Activated naive CD8-positive, alpha-beta T cell (primary cell): Measurements from ENCODE around the gene CLCN4.

Source experiments
- H3K27ac Mint-ChIP-seq: one replicate; pipeline ENCODE4 v1.8.0; 2021; ENCODE audit warnings: mixed read lengths
- H3K27me3 Mint-ChIP-seq: one replicate; pipeline ENCODE4 v1.8.0; 2021; ENCODE audit warnings: mixed read lengths
- H3K36me3 Mint-ChIP-seq: one replicate; pipeline ENCODE4 v1.8.0; 2021; ENCODE audit warnings: mixed read lengths
- H3K4me1 Mint-ChIP-seq: one replicate; pipeline ENCODE4 v1.8.0; 2021; ENCODE audit warnings: low read depth, mixed read lengths
- H3K4me3 Mint-ChIP-seq: one replicate; pipeline ENCODE4 v1.8.0; 2021; ENCODE audit warnings: mild to moderate bottlenecking, mixed read lengths
- H3K9me3 Mint-ChIP-seq: one replicate; pipeline ENCODE4 v1.8.0; 2021; ENCODE audit warnings: low read depth, mixed read lengths

Gene CLCN4

DNA sequence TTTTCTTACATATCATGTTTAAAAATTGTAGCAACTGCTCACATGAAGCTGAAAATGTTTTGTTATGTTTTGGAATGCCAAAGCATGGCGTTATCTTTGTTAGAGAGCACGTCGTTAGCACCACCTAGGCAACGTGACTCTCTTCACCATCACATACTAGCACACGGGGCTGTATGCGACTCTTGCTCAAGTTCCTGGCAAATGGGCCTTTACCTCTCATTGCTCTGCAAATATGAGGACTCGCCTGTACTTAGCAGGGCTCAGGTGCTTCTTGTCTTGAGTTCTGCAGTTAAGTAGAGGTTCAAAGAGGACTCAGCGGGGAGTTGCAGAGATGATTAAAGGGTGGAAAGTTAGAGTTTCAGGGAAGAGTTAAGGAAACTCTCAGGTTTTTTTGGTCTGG, 59.4 kb downstream of the CLCN4 start:
- no peaks in the 10 kb centered on the region for H3K4me1 Mint-ChIP-seq
- no peaks in the 10 kb centered on the region for H3K36me3 Mint-ChIP-seq
- no peaks in the 10 kb centered on the region for H3K27me3 Mint-ChIP-seq
- no peaks in the 10 kb centered on the region for H3K9me3 Mint-ChIP-seq
- H3K27ac Mint-ChIP-seq = no peak overlapping the region
- H3K4me3 Mint-ChIP-seq = no peak overlapping the region

DNA sequence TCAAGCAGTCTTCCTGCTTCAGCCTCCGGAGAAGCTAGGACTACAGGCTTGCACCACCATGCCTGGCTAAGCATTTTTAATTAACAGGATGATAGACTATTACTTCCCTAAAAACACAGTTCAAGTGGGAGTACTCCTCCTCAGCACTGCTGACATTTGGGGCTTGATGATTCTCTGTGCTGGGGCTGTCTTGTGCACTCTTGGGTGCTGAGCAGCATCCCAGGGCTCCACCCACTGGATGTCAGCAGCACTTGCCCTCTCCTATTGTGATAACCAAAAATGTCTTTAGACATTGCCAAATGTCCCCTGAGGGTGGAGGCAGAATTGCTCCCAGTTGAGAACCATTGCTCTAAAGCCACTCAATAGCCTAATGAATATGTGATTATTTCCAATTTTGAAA, 60.4 kb downstream of the CLCN4 start:
- Mint-ChIP-seq H3K9me3 (no peaks in the 10 kb centered on the region), H3K36me3 (no peaks in the 10 kb centered on the region), H3K27me3 (no peaks in the 10 kb centered on the region), H3K4me3 (no peak overlapping the region), H3K27ac (no peak overlapping the region), H3K4me1 (no peaks in the 10 kb centered on the region)

DNA sequence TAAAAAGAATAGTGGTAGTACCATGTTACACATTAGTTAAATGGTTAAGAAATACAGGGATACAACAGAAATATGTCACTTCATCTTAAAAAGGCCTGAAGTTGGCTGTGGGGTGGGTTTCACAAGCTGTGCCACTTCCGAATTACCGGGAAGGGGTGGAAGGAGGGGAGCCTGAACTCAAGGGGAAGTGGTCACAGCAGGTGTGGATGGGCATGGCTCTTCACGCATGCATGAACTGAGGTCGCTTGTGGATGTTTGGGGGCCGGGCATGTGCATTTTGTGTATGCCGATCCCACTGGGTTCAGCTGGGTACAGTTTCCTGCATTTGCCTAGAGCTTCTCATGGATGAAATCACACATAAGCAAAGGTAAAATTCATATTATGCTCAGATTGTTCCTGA, 64.9 kb downstream of the CLCN4 start:
- no peaks in the 10 kb centered on the region for H3K9me3 Mint-ChIP-seq
- no peaks in the 10 kb centered on the region for H3K4me1 Mint-ChIP-seq
- no peak overlapping the region for H3K4me3 Mint-ChIP-seq
- no peaks in the 10 kb centered on the region for H3K36me3 Mint-ChIP-seq
- H3K27me3 Mint-ChIP-seq = no peaks in the 10 kb centered on the region
- H3K27ac Mint-ChIP-seq = no peak overlapping the region

DNA sequence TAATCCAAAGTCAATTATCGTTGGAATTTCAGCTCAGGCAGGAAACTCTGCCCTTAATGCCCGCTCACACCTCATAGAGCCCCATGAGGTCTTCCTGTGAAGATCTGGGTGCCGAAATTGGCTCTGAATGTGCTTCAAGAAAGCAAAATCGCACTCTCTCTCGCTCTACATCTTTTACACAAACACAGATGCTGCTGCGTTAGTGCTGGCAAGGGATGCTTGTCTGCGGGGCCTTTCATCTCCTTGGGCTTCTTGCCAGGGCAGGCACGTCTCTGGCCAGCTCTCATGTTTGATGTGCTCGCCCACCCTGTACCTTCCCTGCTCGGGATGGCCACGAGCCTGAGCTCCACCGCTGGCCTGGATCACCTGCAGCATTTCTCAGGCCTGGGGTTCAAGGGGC, 66.5 kb downstream of the CLCN4 start:
- Mint-ChIP-seq H3K4me3 (no peak overlapping the region), H3K27me3 (no peaks in the 10 kb centered on the region), H3K9me3 (no peaks in the 10 kb centered on the region), H3K36me3 (no peaks in the 10 kb centered on the region), H3K27ac (no peak overlapping the region), H3K4me1 (no peaks in the 10 kb centered on the region)

GRCh38 chrX:10223781-10224180, 67.0 kb downstream of the CLCN4 start:
- Mint-ChIP-seq H3K9me3 (no peaks in the 10 kb centered on the region), H3K36me3 (no peaks in the 10 kb centered on the region), H3K4me1 (no peaks in the 10 kb centered on the region), H3K27me3 (no peaks in the 10 kb centered on the region), H3K4me3 (no peak overlapping the region), H3K27ac (no peak overlapping the region)

- H3K4me1 Mint-ChIP-seq = no peaks in the 10 kb centered on the region
- H3K36me3 Mint-ChIP-seq = no peaks in the 10 kb centered on the region
- H3K27ac Mint-ChIP-seq = no peak overlapping the region
- H3K9me3 Mint-ChIP-seq = no peaks in the 10 kb centered on the region
- H3K4me3 Mint-ChIP-seq = no peak overlapping the region
- no peaks in the 10 kb centered on the region for H3K27me3 Mint-ChIP-seq
Measured at GRCh38 chrX:10230222-10230621, 73.4 kb downstream of the CLCN4 start.

- Mint-ChIP-seq H3K27me3 (no peaks in the 10 kb centered on the region), H3K9me3 (no peaks in the 10 kb centered on the region), H3K27ac (no peak overlapping the region), H3K4me1 (no peaks in the 10 kb centered on the region), H3K4me3 (no peak overlapping the region), H3K36me3 (no peaks in the 10 kb centered on the region)
Measured at GRCh38 chrX:10231461-10231860, 74.7 kb downstream of the CLCN4 start.

- Mint-ChIP-seq H3K36me3 (no peaks in the 10 kb centered on the region), H3K9me3 (no peaks in the 10 kb centered on the region), H3K27ac (no peak overlapping the region), H3K27me3 (no peaks in the 10 kb centered on the region), H3K4me3 (no peak overlapping the region), H3K4me1 (no peaks in the 10 kb centered on the region)
Measured at GRCh38 chrX:10233173-10233572, 76.4 kb downstream of the CLCN4 start.

DNA sequence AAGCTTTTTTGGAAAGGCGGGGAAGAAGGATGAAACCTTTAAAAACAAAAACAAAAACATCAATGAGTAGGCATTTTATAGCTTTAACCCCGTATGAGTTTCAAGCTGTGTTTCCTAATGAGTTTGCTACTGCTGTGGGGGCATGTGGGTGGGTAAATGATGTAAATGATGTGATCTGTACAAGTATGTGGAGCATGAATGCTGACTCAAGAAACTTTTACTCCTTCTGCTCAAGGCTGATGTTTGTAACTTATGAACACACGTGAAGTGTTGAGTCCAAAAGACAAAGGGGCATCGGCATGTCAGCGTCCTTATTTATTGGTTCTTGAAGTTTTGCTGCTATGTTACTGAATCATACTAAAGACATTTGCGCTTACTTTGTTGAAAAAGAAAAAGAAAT, 76.9 kb downstream of the CLCN4 start:
- H3K27me3 Mint-ChIP-seq = no peaks in the 10 kb centered on the region

DNA sequence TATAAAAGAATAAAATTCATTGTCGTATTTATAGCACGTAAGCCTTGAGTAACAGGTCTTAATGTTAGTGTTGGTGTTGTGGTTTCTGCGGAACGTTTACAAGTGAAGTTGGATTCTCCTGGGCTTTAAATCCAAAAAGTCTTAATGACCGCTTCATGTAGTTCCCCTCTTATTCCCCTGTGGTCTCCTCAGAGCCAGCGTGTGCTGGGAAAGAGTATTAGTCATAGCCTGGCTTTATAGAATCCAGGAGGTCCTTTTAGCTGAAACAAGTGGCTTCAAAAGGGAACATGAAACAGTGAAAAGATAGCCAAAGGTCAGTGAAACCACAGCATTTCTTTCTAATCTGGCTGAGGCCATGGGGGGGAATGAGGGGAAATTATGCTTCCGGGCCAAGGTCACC, 79.1 kb downstream of the CLCN4 start:
- Mint-ChIP-seq H3K36me3 (no peaks in the 10 kb centered on the region), H3K4me3 (no peak overlapping the region), H3K27ac (no peak overlapping the region), H3K9me3 (no peaks in the 10 kb centered on the region), H3K4me1 (no peaks in the 10 kb centered on the region), H3K27me3 (no peaks in the 10 kb centered on the region)

More for the DNA sequence above, 76.9 kb downstream of the CLCN4 start:
- Mint-ChIP-seq H3K4me1 (no peaks in the 10 kb centered on the region), H3K4me3 (no peak overlapping the region), H3K9me3 (no peaks in the 10 kb centered on the region), H3K27ac (no peak overlapping the region), H3K36me3 (no peaks in the 10 kb centered on the region)

DNA sequence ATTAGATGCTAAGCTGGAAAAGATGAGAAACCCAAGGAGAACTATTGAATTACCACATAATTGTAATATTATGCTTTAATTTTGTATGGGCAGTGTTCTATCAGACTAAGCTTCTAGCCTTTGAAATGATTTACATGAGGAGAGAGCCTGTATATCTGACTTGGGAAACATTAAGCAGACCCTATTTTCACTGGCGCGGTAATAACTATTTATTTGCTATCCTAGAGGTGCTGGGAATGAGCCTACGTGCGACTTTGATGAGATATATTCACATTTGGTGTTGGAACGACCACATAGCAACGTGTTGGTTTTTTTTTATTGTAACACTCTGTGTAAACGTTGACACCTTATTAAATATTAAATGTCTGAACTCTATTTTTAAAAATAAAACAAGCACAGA, 80.5 kb downstream of the CLCN4 start:
- Mint-ChIP-seq H3K27ac (no peak overlapping the region), H3K4me3 (no peak overlapping the region), H3K36me3 (no peaks in the 10 kb centered on the region), H3K4me1 (no peaks in the 10 kb centered on the region), H3K27me3 (no peaks in the 10 kb centered on the region), H3K9me3 (no peaks in the 10 kb centered on the region)

DNA sequence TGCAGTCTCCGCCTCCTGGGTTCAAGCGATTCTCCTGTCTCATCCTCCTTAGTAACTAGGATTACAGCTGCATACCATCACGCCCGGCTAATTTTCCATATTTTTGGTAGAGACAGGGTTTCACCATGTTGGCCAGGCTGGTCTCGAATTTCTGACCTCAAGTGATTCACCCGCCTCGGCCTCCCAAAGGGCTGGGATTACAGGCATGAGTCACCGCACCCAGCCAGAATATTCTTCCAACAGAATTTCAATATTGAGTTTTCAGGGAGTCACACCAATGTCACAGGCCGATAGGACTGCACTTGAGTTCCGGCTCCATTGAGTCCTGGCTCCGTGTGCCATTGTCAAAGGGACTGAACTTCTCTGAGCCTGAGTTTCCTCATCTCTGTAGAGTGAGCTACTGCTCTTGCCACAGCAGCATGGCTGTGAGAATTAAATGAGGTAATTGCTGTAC, 82.9 kb downstream of the CLCN4 start:
- no peaks in the 10 kb centered on the region for H3K4me1 Mint-ChIP-seq
- no peaks in the 10 kb centered on the region for H3K9me3 Mint-ChIP-seq
- H3K4me3 Mint-ChIP-seq = no peak overlapping the region
- H3K36me3 Mint-ChIP-seq = no peaks in the 10 kb centered on the region
- H3K27me3 Mint-ChIP-seq = no peaks in the 10 kb centered on the region
- H3K27ac Mint-ChIP-seq = no peak overlapping the region

GRCh38 chrX:10240918-10241317, 84.1 kb downstream of the CLCN4 start:
- no peaks in the 10 kb centered on the region for H3K36me3 Mint-ChIP-seq
- H3K27me3 Mint-ChIP-seq = no peaks in the 10 kb centered on the region
- H3K4me1 Mint-ChIP-seq = no peaks in the 10 kb centered on the region
- H3K4me3 Mint-ChIP-seq = no peak overlapping the region
- H3K27ac Mint-ChIP-seq = no peak overlapping the region
- H3K9me3 Mint-ChIP-seq = no peaks in the 10 kb centered on the region

DNA sequence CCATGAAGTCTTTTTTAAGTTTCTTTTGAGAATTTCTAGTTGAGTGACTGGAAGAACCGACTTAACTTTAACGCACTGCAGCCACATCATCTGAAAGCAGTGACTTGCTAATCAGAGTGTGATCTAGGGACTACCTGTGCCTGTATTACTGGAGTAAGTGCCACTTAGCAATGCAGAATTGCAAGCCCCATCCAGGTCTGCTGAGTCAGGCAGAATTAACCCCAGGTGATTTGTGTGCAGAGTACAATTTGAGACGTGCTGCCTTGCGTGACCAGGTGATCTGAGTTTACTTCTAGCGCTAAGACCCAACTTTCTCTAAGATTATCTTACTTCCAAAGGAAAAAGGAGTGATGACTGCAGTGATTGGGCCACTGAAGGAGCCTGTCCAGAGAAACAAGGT, 85.3 kb downstream of the CLCN4 start:
- Mint-ChIP-seq H3K36me3 (no peaks in the 10 kb centered on the region), H3K4me3 (no peak overlapping the region), H3K9me3 (no peaks in the 10 kb centered on the region), H3K27me3 (no peaks in the 10 kb centered on the region), H3K4me1 (no peaks in the 10 kb centered on the region), H3K27ac (no peak overlapping the region)

DNA sequence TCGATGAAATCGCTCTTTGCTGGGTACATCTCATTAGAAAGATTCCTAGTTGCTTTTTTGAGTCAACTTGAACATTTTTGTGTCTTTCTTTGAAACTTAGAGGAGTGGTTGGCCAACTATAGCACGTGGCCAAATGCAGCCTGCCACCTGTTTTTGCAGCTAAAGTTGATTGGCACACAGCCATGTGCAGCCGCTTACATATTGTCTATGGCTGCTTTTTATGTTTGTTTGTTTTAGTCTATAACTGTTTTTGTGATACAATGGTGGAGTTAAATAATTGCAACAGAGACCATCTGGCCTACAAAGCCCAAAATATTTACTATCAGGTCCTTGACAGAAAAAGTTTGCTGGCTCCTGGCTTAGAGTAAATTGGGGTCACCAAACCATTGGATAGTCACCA, 86.3 kb downstream of the CLCN4 start:
- no peaks in the 10 kb centered on the region for H3K36me3 Mint-ChIP-seq
- H3K9me3 Mint-ChIP-seq = no peaks in the 10 kb centered on the region
- H3K4me1 Mint-ChIP-seq = no peaks in the 10 kb centered on the region
- H3K27me3 Mint-ChIP-seq = no peaks in the 10 kb centered on the region
- no peak overlapping the region for H3K27ac Mint-ChIP-seq
- no peak overlapping the region for H3K4me3 Mint-ChIP-seq

GRCh38 chrX:10244915-10245622, 88.3 kb downstream of the CLCN4 start:
- Mint-ChIP-seq H3K27ac (no peak overlapping the region), H3K4me3 (no peak overlapping the region), H3K27me3 (no peaks in the 10 kb centered on the region), H3K36me3 (no peaks in the 10 kb centered on the region), H3K9me3 (no peaks in the 10 kb centered on the region), H3K4me1 (no peaks in the 10 kb centered on the region)
